MCF 10A (cell line): ENCODE data around the gene DBF4. TPM values are rescaled to one million over a fixed set of nuclear protein-coding genes. Genes with fewer than 3 reads are reported as not detected.
"Not testable (repeated sequence)": the region's sequence is repeated elsewhere in the genome, so short reads cannot be mapped to it uniquely, and the experiment has no call there.

ENCODE experiments used
- BruUV-seq: library from RNA; stranded (reverse); fragments of 400-500 nt; replicated peaks from 2 replicates; lab custom pipeline; 2021; lab: Mats Ljungman, UMichigan
- CTCF ChIA-PET: fragments of 300-600 bp; sonication (Branson Sonifier 250); formaldehyde crosslinking; extraction: SDS; loops from one replicate; lab custom pipeline; 2021; ENCODE audit warnings: antibody characterized with exemption, inconsistent platforms; lab: Yijun Ruan, JAX
- POLR2A ChIA-PET: fragments of 300-600, 350-650 bp; sonication (Branson Sonifier 250); formaldehyde crosslinking; extraction: SDS; loops from one replicate; lab custom pipeline; 2020; ENCODE audit warnings: antibody characterized with exemption, inconsistent platforms; lab: Yijun Ruan, JAX
- DNase-seq: peaks from one replicate; pipeline ENCODE4 v3.0.0-alpha.2; 2018; ENCODE audit not compliant: unreplicated experiment
- H3K27ac Mint-ChIP-seq: one replicate; pipeline ENCODE4 v1.8.0; 2022; ENCODE audit warnings: mild to moderate bottlenecking, low read depth, mixed read lengths; ENCODE audit not compliant: unreplicated experiment
- H3K27me3 Mint-ChIP-seq: one replicate; pipeline ENCODE4 v1.8.0; 2022; ENCODE audit warnings: mixed read lengths; ENCODE audit not compliant: insufficient read depth, unreplicated experiment
- H3K36me3 Mint-ChIP-seq: one replicate; pipeline ENCODE4 v1.8.0; 2022; ENCODE audit warnings: mild to moderate bottlenecking, moderate library complexity, mixed read lengths; ENCODE audit not compliant: insufficient read depth, unreplicated experiment
- H3K4me1 Mint-ChIP-seq: one replicate; pipeline ENCODE4 v1.8.0; 2022; ENCODE audit warnings: mixed read lengths; ENCODE audit not compliant: insufficient read depth, unreplicated experiment
- H3K4me3 Mint-ChIP-seq: one replicate; pipeline ENCODE4 v1.8.0; 2022; ENCODE audit warnings: mild to moderate bottlenecking, moderate library complexity, mixed read lengths; ENCODE audit not compliant: unreplicated experiment
- H3K9me3 Mint-ChIP-seq: one replicate; pipeline ENCODE4 v1.8.0; 2022; ENCODE audit warnings: mixed read lengths; ENCODE audit not compliant: unreplicated experiment
- CTCF ChIP-seq: fragments of 200-600 bp; IDR thresholded peaks from one replicate; pipeline ENCODE4 v1.8.0; 2022; ENCODE audit warnings: antibody characterized with exemption, mild to moderate bottlenecking; ENCODE audit not compliant: unreplicated experiment
- intact Hi-C: fragments of 100-400 bp; cut with micrococcal nuclease; formaldehyde crosslinking; loops from 2 replicates; pipeline ENCODE4 v1.14.1; 2022
- total RNA-seq: library from RNA; stranded (reverse); gene quantifications from 2 replicates; pipeline ENCODE4 v1.2.3, GENCODE V29; 2022

Gene DBF4
- total RNA-seq, 1 experiment from 2014 or later: 27.4 TPM

- intact Hi-C loops: no loop called here
- no peak overlapping the region for H3K4me3 Mint-ChIP-seq
- BruUV-seq: no TSS peak
- no peak for DNase-seq
- no peaks in the 10 kb centered on the region for H3K36me3 Mint-ChIP-seq
- peaks cover 65% of the 10 kb centered on the region for H3K27me3 Mint-ChIP-seq
- POLR2A ChIA-PET: interaction anchor here (0.6 kb wide), 1 partner anchor 52 kb away, joined by 4 read pairs; no protein-coding TSS in a partner anchor
- H3K9me3 Mint-ChIP-seq: no peaks in the 10 kb centered on the region
- no peaks in the 10 kb centered on the region for H3K4me1 Mint-ChIP-seq
- CTCF ChIA-PET: interaction anchor here (1.2 kb wide), 1 partner anchor 8 kb away, joined by 3 read pairs; no protein-coding TSS in a partner anchor
- no peak overlapping the region for H3K27ac Mint-ChIP-seq
- no peak for TF ChIP-seq CTCF
Observed at GRCh38 chr7:87941138-87941537, 64.8 kb downstream of the DBF4 start.

DNA sequence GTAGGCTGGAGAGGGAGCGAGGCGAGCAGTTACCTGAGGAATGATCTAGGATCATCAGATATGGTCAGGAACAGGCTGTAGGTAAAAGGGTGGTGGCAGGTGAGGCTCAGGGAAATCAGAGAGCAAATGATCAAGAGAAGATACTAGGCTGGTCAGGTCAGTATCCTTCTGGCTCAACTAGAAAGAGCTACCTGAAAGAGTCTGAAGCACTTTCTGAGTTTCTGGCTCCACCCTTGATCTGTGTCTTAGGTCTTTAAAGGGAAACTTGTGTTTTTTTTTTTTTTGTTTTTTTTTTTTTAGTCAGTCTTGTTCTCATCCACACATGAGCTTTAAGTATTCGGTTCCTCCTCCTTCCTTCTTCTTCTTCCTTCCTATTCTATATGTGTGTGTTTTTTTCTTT lies 68.3 kb downstream of the DBF4 start:
- CTCF ChIA-PET: interaction anchor here (0.8 kb wide), 1 partner anchor 10 kb away, joined by 4 read pairs; no protein-coding TSS in a partner anchor

DNA sequence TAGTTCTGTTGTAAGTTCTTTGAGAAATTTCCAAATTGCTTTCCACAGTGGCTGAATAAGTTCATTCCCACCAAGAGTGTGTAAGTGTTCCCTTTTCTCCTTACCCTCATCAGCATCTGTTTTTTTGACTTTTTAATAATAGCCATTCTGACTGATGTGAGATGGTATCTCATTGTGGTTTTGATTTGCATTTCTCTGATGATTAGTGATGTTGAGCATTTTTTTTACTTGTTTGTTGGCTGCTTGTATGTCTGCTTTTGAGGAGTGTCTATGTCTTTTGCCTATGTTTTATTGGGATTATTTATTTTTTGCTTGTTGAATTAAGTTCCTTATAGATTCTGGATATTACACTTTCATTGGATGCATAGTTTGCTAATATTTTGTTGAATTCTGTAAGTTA lies 69.6 kb downstream of the DBF4 start:
- H3K9me3 Mint-ChIP-seq, H3K36me3 Mint-ChIP-seq, intact Hi-C loops, DNase-seq, POLR2A ChIA-PET, H3K4me1 Mint-ChIP-seq, BruUV-seq, H3K27ac Mint-ChIP-seq, H3K4me3 Mint-ChIP-seq: not testable (repeated sequence)
- peaks cover 67% of the 10 kb centered on the region for H3K27me3 Mint-ChIP-seq
- CTCF ChIA-PET: interaction anchor here (0.7 kb wide), 1 partner anchor 18 kb away, joined by 3 read pairs; no protein-coding TSS in a partner anchor

More for the DNA sequence above, 68.3 kb downstream of the DBF4 start:
- POLR2A ChIA-PET: no interaction called here
- no peak overlapping the region for H3K4me3 Mint-ChIP-seq
- H3K27me3 Mint-ChIP-seq: peaks cover 67% of the 10 kb centered on the region
- intact Hi-C loops: no loop called here
- H3K27ac Mint-ChIP-seq: no peak overlapping the region
- no peaks in the 10 kb centered on the region for H3K4me1 Mint-ChIP-seq
- no peak for DNase-seq
- H3K36me3 Mint-ChIP-seq: no peaks in the 10 kb centered on the region
- H3K9me3 Mint-ChIP-seq: no peaks in the 10 kb centered on the region
- TF ChIP-seq CTCF: no peak
- BruUV-seq: no TSS peak

DNA sequence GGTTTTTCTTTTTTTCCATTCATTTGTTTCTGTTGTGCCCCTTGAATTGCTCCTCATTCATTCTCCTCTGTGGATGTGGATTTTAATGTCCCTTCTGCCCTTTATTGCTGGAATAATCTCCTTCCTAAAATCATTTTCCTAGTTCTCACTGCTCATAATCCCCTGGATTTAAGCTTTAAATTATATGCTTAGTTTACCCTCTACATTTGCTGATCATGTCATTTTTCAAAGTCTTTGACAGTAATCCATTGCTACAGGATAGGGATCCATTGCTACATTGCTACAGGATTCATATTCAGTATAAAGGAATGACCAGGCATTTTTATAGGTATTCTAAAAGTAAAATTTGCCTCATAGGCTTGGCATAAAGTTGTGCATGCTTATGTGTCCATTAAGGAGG lies 72.1 kb downstream of the DBF4 start:
- H3K9me3 Mint-ChIP-seq: no peaks in the 10 kb centered on the region
- ChIA-PET POLR2A (no interaction called here), CTCF (no interaction called here)
- H3K4me3 Mint-ChIP-seq: no peak overlapping the region
- no peaks in the 10 kb centered on the region for H3K36me3 Mint-ChIP-seq
- H3K27me3 Mint-ChIP-seq: peaks cover 64% of the 10 kb centered on the region
- no peak overlapping the region for H3K27ac Mint-ChIP-seq
- TF ChIP-seq CTCF: no peak
- intact Hi-C loops: no loop called here
- DNase-seq: no peak
- BruUV-seq: no TSS peak
- H3K4me1 Mint-ChIP-seq: no peaks in the 10 kb centered on the region

Other genes starting within 250 kb of the DBF4 start
- gene RUNDC3B, start 248.1 kb upstream of the DBF4 start, total RNA-seq: 0.40 TPM in 1 of 2 replicates, not detected in the other
- 10.7 and 12.8 TPM in 2 replicates for gene SLC25A40, start 133 bp upstream of the DBF4 start, total RNA-seq
- not detected in 2 replicates for gene ADAM22, start 57.8 kb downstream of the DBF4 start, total RNA-seq